ENCODE data around the gene FOXA2.

DNA sequence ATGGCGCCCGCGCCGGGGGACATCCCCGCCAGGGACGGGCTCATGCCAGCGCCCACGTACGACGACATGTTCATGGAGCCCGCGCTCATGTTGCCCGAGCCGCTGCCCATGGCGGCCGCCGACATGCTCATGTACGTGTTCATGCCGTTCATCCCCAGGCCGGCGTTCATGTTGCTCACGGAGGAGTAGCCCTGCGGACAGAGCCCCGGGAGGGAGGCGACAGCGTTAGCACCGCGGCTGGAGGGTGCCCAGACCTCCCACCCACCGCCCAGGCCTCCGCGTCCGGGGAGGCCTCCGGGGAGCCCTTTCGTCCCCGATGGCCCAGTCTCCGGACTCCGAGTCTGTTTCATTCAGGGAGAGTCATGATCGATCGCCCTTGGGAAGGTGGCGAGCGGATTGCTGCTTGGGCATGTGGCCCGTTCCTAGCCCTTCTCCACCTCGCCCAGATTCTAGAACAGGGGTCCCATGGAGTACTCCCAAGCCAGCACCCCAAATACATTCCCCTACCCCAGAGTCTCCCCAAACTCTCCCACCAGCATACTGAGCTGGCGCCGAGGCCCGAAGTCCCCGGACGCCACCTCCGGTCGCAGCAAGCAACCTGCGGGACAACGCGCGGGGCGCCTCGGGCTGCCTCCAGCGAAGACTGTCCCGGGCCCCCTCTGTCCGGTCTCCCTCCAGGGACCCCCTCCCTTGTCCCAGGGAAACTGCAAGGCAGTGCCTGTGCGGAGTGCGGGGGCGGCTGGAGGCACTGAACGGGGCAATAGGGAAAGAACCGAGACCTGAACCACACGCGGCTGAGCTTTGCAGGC lies 1.2 kb downstream of the FOXA2 start:
- TF ChIP-seq, protein P1, sequence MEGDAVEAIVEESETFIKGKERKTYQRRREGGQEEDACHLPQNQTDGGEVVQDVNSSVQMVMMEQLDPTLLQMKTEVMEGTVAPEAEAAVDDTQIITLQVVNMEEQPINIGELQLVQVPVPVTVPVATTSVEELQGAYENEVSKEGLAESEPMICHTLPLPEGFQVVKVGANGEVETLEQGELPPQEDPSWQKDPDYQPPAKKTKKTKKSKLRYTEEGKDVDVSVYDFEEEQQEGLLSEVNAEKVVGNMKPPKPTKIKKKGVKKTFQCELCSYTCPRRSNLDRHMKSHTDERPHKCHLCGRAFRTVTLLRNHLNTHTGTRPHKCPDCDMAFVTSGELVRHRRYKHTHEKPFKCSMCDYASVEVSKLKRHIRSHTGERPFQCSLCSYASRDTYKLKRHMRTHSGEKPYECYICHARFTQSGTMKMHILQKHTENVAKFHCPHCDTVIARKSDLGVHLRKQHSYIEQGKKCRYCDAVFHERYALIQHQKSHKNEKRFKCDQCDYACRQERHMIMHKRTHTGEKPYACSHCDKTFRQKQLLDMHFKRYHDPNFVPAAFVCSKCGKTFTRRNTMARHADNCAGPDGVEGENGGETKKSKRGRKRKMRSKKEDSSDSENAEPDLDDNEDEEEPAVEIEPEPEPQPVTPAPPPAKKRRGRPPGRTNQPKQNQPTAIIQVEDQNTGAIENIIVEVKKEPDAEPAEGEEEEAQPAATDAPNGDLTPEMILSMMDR (IDR thresholded peaks at IDR 0.05), result no peak
- no peak for TF ChIP-seq POLR2A (IDR thresholded peaks at IDR 0.05)
